ENCODE measurements around the gene RNF112.

GRCh38 chr17:19424934-19425868 is 14.2 kb downstream of the RNF112 start:
- no peak for TF ChIP-seq CTCF (IDR thresholded peaks at IDR 0.05)
- no peak for TF ChIP-seq POLR2A (IDR thresholded peaks at IDR 0.05)

Measured in testis (tissue), 2 donors.